Transverse colon (tissue), 4 donors: ENCODE results near the gene SCNN1A.

Source experiments
- CTCF ChIP-seq, 5 experiments: fragments of 200-600 bp in 3 of 5; fragments of 450-650 bp in 2 of 5; sonication (generic) in 3 of 5; IDR thresholded peaks; 1 replicate in 2 of 5; 2 replicates in 3 of 5; pipeline ENCODE4 v1.5.1; 2016 to 2017; ENCODE audit warnings: antibody characterized with exemption in 5 of 5, inconsistent platforms in 3 of 5, mild to moderate bottlenecking in 2 of 5, moderate library complexity in 1 of 5
- EP300 ChIP-seq: sonication (generic); formaldehyde crosslinking; IDR thresholded peaks from one replicate; pipeline ENCODE4 v1.6.1; 2017; ENCODE audit warnings: antibody characterized with exemption, low read depth
- POLR2A ChIP-seq: fragments of 450-650 bp; IDR thresholded peaks from one replicate; pipeline ENCODE4 v1.6.1; 2016; ENCODE audit warnings: antibody characterized with exemption, mild to moderate bottlenecking, moderate library complexity
- POLR2AphosphoS5 ChIP-seq, 3 donors: sonication (generic); formaldehyde crosslinking; IDR thresholded peaks; one replicate each; pipeline ENCODE4 v1.6.1; 2016; ENCODE audit warnings: antibody characterized with exemption in 3 of 3

- TF ChIP-seq CTCF (IDR thresholded peaks at IDR 0.05): no peak
- TF ChIP-seq POLR2AphosphoS5 (IDR thresholded peaks at IDR 0.05): no peak
- no peak for TF ChIP-seq EP300
- TF ChIP-seq POLR2A: no peak
Observed at GRCh38 chr12:6380141-6381121, 5.1 kb upstream of the SCNN1A start.
